Measurements from ENCODE around the gene IMMP2L. TPM values are rescaled to one million over a fixed set of nuclear protein-coding genes. Genes with fewer than 3 reads are reported as not detected.
A peak's percentile ranks its signal among the peaks of the same experiment; 100 is the strongest.

The IMMP2L gene
- total RNA-seq, 1 donor from 2014 or later: 11.9 TPM

DNA sequence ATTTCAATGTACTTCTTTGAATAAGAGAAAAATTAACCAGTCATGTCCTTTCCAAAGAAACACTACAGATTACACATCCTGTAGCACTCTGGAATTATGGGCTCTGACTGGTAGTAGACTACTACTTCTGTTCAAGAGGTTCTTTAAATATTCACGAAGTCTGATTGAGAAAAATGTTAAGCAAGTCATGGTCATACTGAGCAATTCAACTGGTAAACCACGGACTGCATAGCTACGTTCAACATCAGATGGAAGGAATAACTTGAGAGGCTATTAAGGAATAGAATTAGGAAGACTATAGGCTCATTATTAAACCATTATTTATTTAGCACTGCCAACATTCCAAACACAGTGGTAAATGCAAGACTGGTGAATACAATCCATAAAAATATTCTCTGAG lies 160.8 kb downstream of the IMMP2L start:
- Mint-ChIP-seq H3K4me3 (no peak overlapping the region), H3K27me3 (ENCODE audit: low read depth) (no peaks in the 10 kb centered on the region), H3K4me1 (no peaks in the 10 kb centered on the region), H3K9me3 (no peaks in the 10 kb centered on the region), H3K27ac (ENCODE audit: unreplicated experiment) (no peak overlapping the region), H3K36me3 (ENCODE audit: low read depth) (no peaks in the 10 kb centered on the region)
- TF ChIP-seq, protein P1, sequence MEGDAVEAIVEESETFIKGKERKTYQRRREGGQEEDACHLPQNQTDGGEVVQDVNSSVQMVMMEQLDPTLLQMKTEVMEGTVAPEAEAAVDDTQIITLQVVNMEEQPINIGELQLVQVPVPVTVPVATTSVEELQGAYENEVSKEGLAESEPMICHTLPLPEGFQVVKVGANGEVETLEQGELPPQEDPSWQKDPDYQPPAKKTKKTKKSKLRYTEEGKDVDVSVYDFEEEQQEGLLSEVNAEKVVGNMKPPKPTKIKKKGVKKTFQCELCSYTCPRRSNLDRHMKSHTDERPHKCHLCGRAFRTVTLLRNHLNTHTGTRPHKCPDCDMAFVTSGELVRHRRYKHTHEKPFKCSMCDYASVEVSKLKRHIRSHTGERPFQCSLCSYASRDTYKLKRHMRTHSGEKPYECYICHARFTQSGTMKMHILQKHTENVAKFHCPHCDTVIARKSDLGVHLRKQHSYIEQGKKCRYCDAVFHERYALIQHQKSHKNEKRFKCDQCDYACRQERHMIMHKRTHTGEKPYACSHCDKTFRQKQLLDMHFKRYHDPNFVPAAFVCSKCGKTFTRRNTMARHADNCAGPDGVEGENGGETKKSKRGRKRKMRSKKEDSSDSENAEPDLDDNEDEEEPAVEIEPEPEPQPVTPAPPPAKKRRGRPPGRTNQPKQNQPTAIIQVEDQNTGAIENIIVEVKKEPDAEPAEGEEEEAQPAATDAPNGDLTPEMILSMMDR (conservative IDR thresholded peaks at IDR 0.05): no peak
- no peak for DNase-seq (ENCODE audit: low read depth, low spot score)

DNA sequence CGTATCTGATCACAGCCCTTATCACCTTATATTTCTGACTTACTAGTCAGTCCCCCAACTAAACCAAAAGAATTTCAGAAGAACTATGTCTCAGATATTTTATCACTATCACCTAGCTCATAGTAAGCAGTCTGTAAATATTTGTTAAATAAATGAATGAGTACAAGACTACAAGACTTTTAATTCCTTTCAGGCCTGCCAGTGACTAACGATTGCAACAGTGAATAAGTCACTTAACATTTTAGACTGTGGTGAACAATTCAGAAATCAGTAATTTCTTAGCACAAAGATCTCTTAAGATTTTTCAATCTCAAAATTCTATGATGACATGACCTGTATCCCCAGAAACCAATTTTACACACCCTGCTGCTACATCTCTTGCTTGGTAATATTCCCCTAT lies 162.2 kb downstream of the IMMP2L start:
- Mint-ChIP-seq H3K27ac (ENCODE audit: unreplicated experiment) (no peak overlapping the region), H3K9me3 (no peaks in the 10 kb centered on the region), H3K36me3 (ENCODE audit: low read depth) (no peaks in the 10 kb centered on the region), H3K27me3 (ENCODE audit: low read depth) (no peaks in the 10 kb centered on the region), H3K4me3 (no peak overlapping the region), H3K4me1 (no peaks in the 10 kb centered on the region)
- TF ChIP-seq, protein P1 (conservative IDR thresholded peaks at IDR 0.05): no peak
- no peak for DNase-seq (ENCODE audit: low read depth, low spot score)

DNA sequence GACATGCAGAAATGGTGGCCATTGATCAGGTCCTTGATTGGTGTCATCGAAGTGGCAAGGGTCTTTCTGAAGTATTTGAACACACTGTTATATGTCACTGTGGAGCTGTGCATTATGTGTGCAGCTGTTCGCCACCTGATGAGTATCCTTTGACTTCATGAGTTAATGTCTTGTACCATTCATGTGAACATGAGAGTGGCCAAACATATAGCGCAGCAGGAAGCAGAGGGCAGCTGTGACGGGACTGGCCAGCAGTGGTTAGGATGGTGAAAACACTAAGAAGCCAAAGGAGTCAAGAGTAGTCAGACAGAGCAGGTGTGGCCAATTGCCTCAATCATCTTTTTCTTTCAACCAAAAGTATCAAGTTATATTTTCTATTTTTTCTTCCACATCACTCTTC lies 167.4 kb downstream of the IMMP2L start:
- Mint-ChIP-seq H3K27me3 (ENCODE audit: low read depth) (no peaks in the 10 kb centered on the region), H3K4me1 (peaks cover 16% of the 10 kb centered on the region), H3K27ac (ENCODE audit: unreplicated experiment) (no peak overlapping the region), H3K4me3 (no peak overlapping the region), H3K9me3 (no peaks in the 10 kb centered on the region), H3K36me3 (ENCODE audit: low read depth) (peaks cover 4% of the 10 kb centered on the region)
- TF ChIP-seq, protein P1 (conservative IDR thresholded peaks at IDR 0.05): no peak
- no peak for DNase-seq (ENCODE audit: low read depth, low spot score)

DNA sequence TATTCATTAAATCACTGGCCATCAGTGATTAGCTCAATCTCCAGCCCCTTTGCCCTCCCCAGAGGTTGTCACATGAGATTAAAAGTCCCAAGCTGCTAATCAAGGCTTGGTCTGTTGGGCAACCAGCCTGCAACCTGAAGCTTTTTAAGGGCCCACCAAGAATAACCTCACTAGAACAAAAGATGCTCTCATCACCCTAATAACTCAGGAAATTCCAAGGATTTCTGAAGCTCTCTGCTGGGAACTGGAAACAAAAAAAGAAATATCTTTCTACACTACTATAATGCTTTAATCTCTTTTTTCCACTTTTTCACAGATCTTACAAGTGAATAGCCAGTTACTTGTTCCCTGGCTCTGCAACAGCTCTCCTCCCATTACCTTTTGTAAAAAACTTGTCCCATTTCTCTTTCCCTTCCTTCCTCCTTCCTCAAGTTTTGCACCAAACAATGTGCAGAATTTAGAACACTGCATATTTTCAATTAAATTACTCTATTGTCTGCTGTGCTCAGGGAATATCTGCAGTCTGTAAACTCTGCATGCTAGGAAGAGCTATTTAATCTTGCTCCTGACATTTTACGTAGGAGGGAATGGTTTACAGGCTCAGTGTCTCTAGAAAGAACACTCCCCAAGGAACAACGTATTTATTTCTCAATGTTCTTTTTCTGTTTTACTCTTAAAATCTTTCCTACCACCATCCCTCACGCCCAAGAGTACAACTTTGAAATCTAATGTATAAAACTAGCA lies 169.1 kb downstream of the IMMP2L start:
- DNase-seq (ENCODE audit: low read depth, low spot score): no peak
- Mint-ChIP-seq H3K27ac (ENCODE audit: unreplicated experiment) (peak overlapping the region; percentile 59), H3K4me1 (peaks cover 16% of the 10 kb centered on the region)

DNA sequence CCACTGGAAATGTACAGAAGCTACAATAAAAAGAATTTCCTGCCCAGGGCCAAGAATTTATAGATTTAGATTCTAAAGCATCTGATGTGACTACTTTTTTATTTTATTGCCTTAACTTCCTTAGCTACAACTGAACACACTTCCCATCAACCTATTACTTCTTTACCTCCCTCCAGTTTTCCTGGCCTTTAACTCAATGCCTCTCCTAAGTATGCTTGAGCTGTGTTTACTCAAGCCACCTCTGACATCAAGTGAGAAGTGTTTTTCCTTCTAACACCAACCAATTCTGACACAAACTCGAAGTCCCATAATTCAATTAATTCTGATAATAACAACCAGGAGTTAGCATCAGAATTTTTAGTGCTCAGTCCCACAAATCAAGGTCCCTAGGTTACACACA lies 170.0 kb downstream of the IMMP2L start:
- TF ChIP-seq, protein P1 (conservative IDR thresholded peaks at IDR 0.05): no peak
- H3K27me3 Mint-ChIP-seq (ENCODE audit: low read depth): no peaks in the 10 kb centered on the region
- DNase-seq (ENCODE audit: low read depth, low spot score): no peak
- no peak overlapping the region for H3K27ac Mint-ChIP-seq (ENCODE audit: unreplicated experiment)
- peaks cover 16% of the 10 kb centered on the region for H3K4me1 Mint-ChIP-seq
- H3K36me3 Mint-ChIP-seq (ENCODE audit: low read depth): peaks cover 8% of the 10 kb centered on the region
- H3K4me3 Mint-ChIP-seq: no peak overlapping the region
- H3K9me3 Mint-ChIP-seq: peaks cover 3% of the 10 kb centered on the region

More for the DNA sequence above, 169.1 kb downstream of the IMMP2L start:
- TF ChIP-seq, protein P1 (conservative IDR thresholded peaks at IDR 0.05): no peak
- Mint-ChIP-seq H3K9me3 (peaks cover 3% of the 10 kb centered on the region), H3K36me3 (ENCODE audit: low read depth) (peaks cover 8% of the 10 kb centered on the region), H3K4me3 (peak overlapping the region; percentile 7), H3K27me3 (ENCODE audit: low read depth) (no peaks in the 10 kb centered on the region)
